ENCODE data around the gene MRPL46.

DNA sequence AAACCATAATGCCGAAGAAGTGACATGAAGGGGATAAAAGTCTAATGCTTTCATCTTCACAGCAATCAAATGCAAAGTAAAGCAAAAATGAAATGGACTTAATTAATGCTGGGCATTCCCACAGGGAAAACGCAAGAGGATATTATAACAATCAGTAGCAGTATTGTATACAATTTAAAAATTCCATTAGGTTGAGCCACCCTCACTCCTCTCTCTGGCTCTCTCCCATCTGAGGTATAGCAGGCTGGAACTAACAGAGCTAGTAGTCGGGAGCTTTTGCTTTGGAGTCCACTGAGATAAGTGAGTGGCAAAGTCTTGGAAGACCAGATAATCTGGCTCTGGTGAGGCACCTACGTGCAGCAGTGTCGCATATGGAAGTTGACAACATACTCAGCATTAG, 45.4 kb upstream of the MRPL46 start:
- TF ChIP-seq, protein P1, sequence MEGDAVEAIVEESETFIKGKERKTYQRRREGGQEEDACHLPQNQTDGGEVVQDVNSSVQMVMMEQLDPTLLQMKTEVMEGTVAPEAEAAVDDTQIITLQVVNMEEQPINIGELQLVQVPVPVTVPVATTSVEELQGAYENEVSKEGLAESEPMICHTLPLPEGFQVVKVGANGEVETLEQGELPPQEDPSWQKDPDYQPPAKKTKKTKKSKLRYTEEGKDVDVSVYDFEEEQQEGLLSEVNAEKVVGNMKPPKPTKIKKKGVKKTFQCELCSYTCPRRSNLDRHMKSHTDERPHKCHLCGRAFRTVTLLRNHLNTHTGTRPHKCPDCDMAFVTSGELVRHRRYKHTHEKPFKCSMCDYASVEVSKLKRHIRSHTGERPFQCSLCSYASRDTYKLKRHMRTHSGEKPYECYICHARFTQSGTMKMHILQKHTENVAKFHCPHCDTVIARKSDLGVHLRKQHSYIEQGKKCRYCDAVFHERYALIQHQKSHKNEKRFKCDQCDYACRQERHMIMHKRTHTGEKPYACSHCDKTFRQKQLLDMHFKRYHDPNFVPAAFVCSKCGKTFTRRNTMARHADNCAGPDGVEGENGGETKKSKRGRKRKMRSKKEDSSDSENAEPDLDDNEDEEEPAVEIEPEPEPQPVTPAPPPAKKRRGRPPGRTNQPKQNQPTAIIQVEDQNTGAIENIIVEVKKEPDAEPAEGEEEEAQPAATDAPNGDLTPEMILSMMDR (conservative IDR thresholded peaks at IDR 0.05 in 1 of 2, IDR thresholded peaks at IDR 0.05 in 1 of 2; ENCODE audit: extremely low read depth in 1 of 2, insufficient read depth in 1 of 2, low read depth in 1 of 2, low read length in 2 of 2) = no peak
- TF ChIP-seq EZH2 (IDR thresholded peaks at IDR 0.05; ENCODE audit: borderline replicate concordance, low read length) = no peak

Data from mammary epithelial cell (primary cell).